Prostate gland (tissue), 2 donors: ENCODE measurements around the gene KAT2A. TPM values are rescaled to one million over a fixed set of nuclear protein-coding genes. Genes with fewer than 3 reads are reported as not detected.

Experiments
- DNase-seq: peaks from one replicate; pipeline ENCODE4 v3.0.0-alpha.2; 2019; ENCODE audit warnings: low spot score
- H3K27ac ChIP-seq, 2 donors: fragments of 200-600 bp; sonication (generic); 2 replicates each; pipeline ENCODE4 v1.5.1; 2017 to 2019
- H3K27me3 ChIP-seq: fragments of 200-600 bp; sonication (generic); replicated peaks from 2 replicates; pipeline ENCODE4 v1.5.1; 2019; ENCODE audit not compliant: insufficient read depth
- H3K36me3 ChIP-seq, 2 donors: fragments of 200-600 bp; sonication (generic); 1 replicate in 1 of 2; 2 replicates in 1 of 2; pipeline versions ENCODE4 v1.5.1 to v1.8.1; 2017 to 2019
- H3K4me1 ChIP-seq: fragments of 200-600 bp; sonication (generic); replicated peaks from 2 replicates; pipeline ENCODE4 v1.5.1; 2019
- H3K4me3 ChIP-seq, 2 donors: fragments of 200-600 bp; sonication (generic); 2 replicates each; pipeline ENCODE4 v1.5.1; 2017 to 2019
- H3K9me3 ChIP-seq: fragments of 200-600 bp; sonication (generic); 2 replicates; pipeline ENCODE4 v1.5.1; 2017
- CTCF ChIP-seq, 4 experiments: fragments of 200-600 bp in 2 of 4; fragments of 450-650 bp in 2 of 4; sonication (generic) in 2 of 4; IDR thresholded peaks; 1 replicate in 3 of 4; 2 replicates in 1 of 4; pipeline ENCODE4 v1.5.1; 2016 to 2019; ENCODE audit warnings: antibody characterized with exemption in 4 of 4, mild to moderate bottlenecking in 2 of 4, moderate library complexity in 2 of 4
- POLR2A ChIP-seq: fragments of 450-650 bp; IDR thresholded peaks from one replicate; pipeline ENCODE4 v1.6.1; 2016; ENCODE audit warnings: antibody characterized with exemption, mild to moderate bottlenecking
- POLR2AphosphoS5 ChIP-seq: sonication (generic); formaldehyde crosslinking; IDR thresholded peaks from one replicate; pipeline ENCODE4 v1.6.1; 2017; ENCODE audit warnings: antibody characterized with exemption
- WGBS: methylation state at CpG from one replicate; pipeline ENCODE4 v1.1.5; 2018; 5-methylcytosine and 5-hydroxymethylcytosine counted together
- intact Hi-C: fragments of 100-400 bp; cut with DNase I; formaldehyde crosslinking; loops from one replicate; pipeline ENCODE4 v1.14.2; 2022
- total RNA-seq, 2 donors: library from RNA; depleted of rRNA; stranded (reverse); fragments of >200 nt; gene quantifications; one replicate each; pipeline ENCODE4 v1.1.0, GENCODE V29; 2016

KAT2A gene
- total RNA-seq, result 10 to 100 TPM; 32.9 to 90.1 TPM

GRCh38 chr17:42120770-42121769 is at the start of gene KAT2A:
KAT2A (minus strand) TSS chr17:42121367; CDS start chr17:42121304, 63 bp downstream.
- Histone ChIP-seq H3K27ac (peak within 1 kb of the TSS; percentile 60 to 69), H3K9me3 (no peaks in the 10 kb centered on the region), H3K36me3 (no peaks in the 10 kb centered on the region), H3K4me3 (peak within 1 kb of the TSS; percentile 82 to 90), H3K27me3 (no peaks in the 10 kb centered on the region), H3K4me1 (no peaks in the 10 kb centered on the region)
- TF ChIP-seq POLR2AphosphoS5, result peak; percentile 82
- peak; percentile 16 for TF ChIP-seq POLR2A
- no peak for TF ChIP-seq CTCF (IDR thresholded peaks at IDR 0.05)
- 7% methylated on average over 47 of the region's 57 CpGs for WGBS
- DNase-seq, result peak; percentile 66
- intact Hi-C loops, result no loop called here

- 93% methylated on average over 28 of the region's 29 CpGs for WGBS
- Histone ChIP-seq H3K9me3 (no peaks in the 10 kb centered on the region), H3K36me3 (no peaks in the 10 kb centered on the region), H3K4me1 (no peaks in the 10 kb centered on the region), H3K4me3 (no peak overlapping the region), H3K27me3 (no peaks in the 10 kb centered on the region), H3K27ac (no peak overlapping the region)
- TF ChIP-seq POLR2A, result no peak
- no peak for TF ChIP-seq POLR2AphosphoS5
- no peak for TF ChIP-seq CTCF (IDR thresholded peaks at IDR 0.05)
- intact Hi-C loops, result no loop called here
- DNase-seq, result no peak
These were observed 48.2 kb upstream of the KAT2A start for GRCh38 chr17:42169351-42169750.

DNA sequence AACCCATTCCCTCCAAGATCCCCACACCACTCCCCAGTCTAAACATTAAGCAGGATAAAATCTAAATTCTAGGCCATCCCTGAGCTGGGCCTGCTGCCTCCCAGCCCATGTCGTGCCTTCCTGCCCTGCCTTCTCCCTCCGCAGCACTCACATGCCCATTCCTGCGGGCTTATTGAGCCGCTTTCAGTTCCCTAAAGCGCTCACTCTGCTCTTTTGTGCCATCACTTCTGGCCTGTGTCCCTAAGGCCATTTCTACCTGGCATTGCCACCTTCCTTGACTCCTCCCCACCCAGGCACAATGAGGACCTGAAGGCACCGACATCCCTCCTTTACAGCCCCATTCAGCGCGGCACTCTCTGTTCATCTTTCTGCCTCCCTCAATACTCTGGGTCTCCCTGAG is 46.6 kb upstream of the KAT2A start:
- no peaks in the 10 kb centered on the region for H3K4me1 ChIP-seq
- no peaks in the 10 kb centered on the region for H3K36me3 ChIP-seq
- H3K9me3 ChIP-seq, result no peaks in the 10 kb centered on the region
- TF ChIP-seq POLR2AphosphoS5 (no peak), POLR2A (no peak), CTCF (IDR thresholded peaks at IDR 0.05) (no peak)
- intact Hi-C loops, result no loop called here
- no peak overlapping the region for H3K4me3 ChIP-seq
- WGBS, result 92% methylated on average over 8 of the region's 8 CpGs
- no peak for DNase-seq
- no peaks in the 10 kb centered on the region for H3K27me3 ChIP-seq
- no peak overlapping the region for H3K27ac ChIP-seq

- WGBS, result 90% methylated on average over 18 of the region's 19 CpGs
- intact Hi-C loops, result no loop called here
- H3K27ac ChIP-seq, result no peak overlapping the region
- DNase-seq, result no peak
- H3K4me1 ChIP-seq, result no peaks in the 10 kb centered on the region
- no peak for TF ChIP-seq CTCF (IDR thresholded peaks at IDR 0.05)
- no peak for TF ChIP-seq POLR2A
- no peak for TF ChIP-seq POLR2AphosphoS5
- H3K9me3 ChIP-seq, result no peaks in the 10 kb centered on the region
- H3K36me3 ChIP-seq, result no peaks in the 10 kb centered on the region
- no peaks in the 10 kb centered on the region for H3K27me3 ChIP-seq
- no peak overlapping the region for H3K4me3 ChIP-seq
These were observed 45.1 kb upstream of the KAT2A start for GRCh38 chr17:42166196-42166763.
